GM23338 (cell line): ENCODE results near the gene HSPG2. TPM values are rescaled to one million over a fixed set of nuclear protein-coding genes. Genes with fewer than 3 reads are reported as not detected.

ENCODE experiments used
- ATAC-seq: fragments of 200-7000 bp; cut with Tn5 transposase; 3 replicates; pipeline ENCODE4 v1.9.1; 2020
- DNase-seq: peaks from one replicate; pipeline ENCODE4 v3.0.0-alpha.2; 2015; ENCODE audit warnings: low spot score
- H2AFZ ChIP-seq: fragments of 200-600 bp; sonication (generic); 2 replicates; pipeline ENCODE4 v1.8.0; 2016; ENCODE audit warnings: antibody characterized with exemption, mild to moderate bottlenecking, moderate library complexity
- H3F3A ChIP-seq: fragments of 200-600 bp; sonication (generic); replicated peaks from 2 replicates; pipeline ENCODE4 v1.8.0; 2017; ENCODE audit warnings: antibody characterized with exemption, mixed run types, low read depth
- H3K27ac ChIP-seq: fragments of 200-600 bp; sonication (generic); 2 replicates; pipeline ENCODE4 v1.6.1; 2016; ENCODE audit warnings: low read depth
- H3K27me3 ChIP-seq: fragments of 200-600 bp; sonication (generic); 2 replicates; pipeline ENCODE4 v1.8.0; 2016; ENCODE audit warnings: mild to moderate bottlenecking, mixed run types, moderate library complexity; ENCODE audit not compliant: insufficient read depth
- H3K36me3 ChIP-seq: fragments of 200-600 bp; sonication (generic); 2 replicates; pipeline ENCODE4 v1.8.0; 2016; ENCODE audit warnings: mild to moderate bottlenecking; ENCODE audit not compliant: insufficient read depth
- H3K4me1 ChIP-seq: fragments of 200-600 bp; sonication (generic); 2 replicates; pipeline ENCODE4 v1.8.0; 2016; ENCODE audit warnings: mild to moderate bottlenecking, moderate library complexity; ENCODE audit not compliant: insufficient read depth
- H3K4me2 ChIP-seq: fragments of 200-600 bp; sonication (generic); 2 replicates; pipeline ENCODE4 v1.7.1; 2017; ENCODE audit warnings: mixed run types
- H3K4me3 ChIP-seq: fragments of 200-600 bp; sonication (generic); 2 replicates; pipeline ENCODE4 v1.6.1; 2016; ENCODE audit warnings: mixed run types
- H3K79me2 ChIP-seq: fragments of 200-600 bp; sonication (generic); replicated peaks from 2 replicates; pipeline ENCODE4 v1.8.0; 2017; ENCODE audit warnings: mild to moderate bottlenecking; ENCODE audit not compliant: insufficient read depth
- H3K9me2 ChIP-seq: fragments of 200-600 bp; sonication (generic); 2 replicates; pipeline ENCODE4 v1.8.0; 2017; ENCODE audit not compliant: insufficient read depth
- H4K20me1 ChIP-seq: fragments of 200-600 bp; sonication (generic); replicated peaks from 2 replicates; pipeline ENCODE4 v1.8.0; 2017; ENCODE audit warnings: mild to moderate bottlenecking; ENCODE audit not compliant: insufficient read depth
- H3K27ac Mint-ChIP-seq: 2 replicates; pipeline ENCODE4 v1.8.0; 2020; ENCODE audit warnings: inconsistent platforms, mild to moderate bottlenecking, moderate library complexity, mixed read lengths
- H3K27me3 Mint-ChIP-seq: 3 replicates; pipeline ENCODE4 v1.8.0; 2022; ENCODE audit warnings: low read depth, mild to moderate bottlenecking, moderate library complexity, mixed read lengths, inconsistent platforms; ENCODE audit not compliant: insufficient read depth, poor library complexity
- H3K36me3 Mint-ChIP-seq: 3 replicates; pipeline ENCODE4 v1.8.0; 2021; ENCODE audit warnings: low read depth, mild to moderate bottlenecking, inconsistent platforms, moderate library complexity, mixed read lengths
- H3K4me1 Mint-ChIP-seq: 3 replicates; pipeline ENCODE4 v1.8.0; 2020; ENCODE audit warnings: mild to moderate bottlenecking, inconsistent platforms, mixed read lengths
- H3K4me3 Mint-ChIP-seq: 3 replicates; pipeline ENCODE4 v1.8.0; 2021; ENCODE audit warnings: moderate library complexity, mild to moderate bottlenecking, inconsistent platforms, mixed read lengths
- H3K9me3 Mint-ChIP-seq: 3 replicates; pipeline ENCODE4 v1.8.0; 2020; ENCODE audit warnings: moderate library complexity, mild to moderate bottlenecking, inconsistent platforms, mixed read lengths
- CREB1 ChIP-seq: fragments of 250-450 bp; sonication (Bioruptor Pico); IDR thresholded peaks from 2 replicates; pipeline ENCODE4 v1.5.0; 2020; ENCODE audit warnings: low read depth, mild to moderate bottlenecking, moderate library complexity
- ETS1 ChIP-seq: IDR thresholded peaks from 2 replicates; pipeline ENCODE4 v1.6.1; 2016; ENCODE audit warnings: antibody characterized with exemption
- EZH2 ChIP-seq: fragments of 200-600 bp; sonication (generic); IDR thresholded peaks from one replicate; pipeline ENCODE4 v1.8.0; 2017; ENCODE audit warnings: antibody characterized with exemption, mild to moderate bottlenecking, low read depth; ENCODE audit not compliant: unreplicated experiment
- EZH2phosphoT487 ChIP-seq: fragments of 200-600 bp; sonication (generic); IDR thresholded peaks from one replicate; pipeline ENCODE4 v1.8.1; 2018; ENCODE audit warnings: antibody characterized with exemption; ENCODE audit not compliant: unreplicated experiment
- JUNB ChIP-seq: IDR thresholded peaks from one replicate; pipeline ENCODE4 v1.6.1; 2016; ENCODE audit warnings: antibody characterized with exemption; ENCODE audit not compliant: unreplicated experiment
- NANOG ChIP-seq: IDR thresholded peaks from 2 replicates; pipeline ENCODE4 v1.6.1; 2016; ENCODE audit warnings: antibody characterized with exemption, borderline replicate concordance
- REST ChIP-seq: IDR thresholded peaks from one replicate; pipeline ENCODE4 v1.6.1; 2018; ENCODE audit warnings: antibody characterized with exemption; ENCODE audit not compliant: unreplicated experiment
- ZNF114 ChIP-seq: fragments of 250-450 bp; sonication (Bioruptor Pico); IDR thresholded peaks from 2 replicates; pipeline ENCODE4 v1.5.0; 2020; ENCODE audit warnings: mild to moderate bottlenecking, moderate library complexity
- ZNF331 ChIP-seq: fragments of 250-450 bp; sonication (Bioruptor Pico); IDR thresholded peaks from 2 replicates; pipeline ENCODE4 v1.5.0; 2020; ENCODE audit warnings: low read depth, mild to moderate bottlenecking, moderate library complexity
- ZNF462 ChIP-seq: fragments of 250-450 bp; sonication (Bioruptor Pico); IDR thresholded peaks from 2 replicates; pipeline ENCODE4 v1.5.0; 2020; ENCODE audit warnings: mild to moderate bottlenecking, moderate library complexity
- polyA plus RNA-seq: library from polyadenylated mRNA; unstranded; fragments of >200 nt; fragmentation: Nextera tagmentation; extraction: Ambion mirVana; gene quantifications from 2 replicates; pipeline ENCODE4 v1.2.1, GENCODE V29; 2016
- total RNA-seq: library from RNA; depleted of rRNA; stranded (reverse); fragments of >200 nt; shearing (Covaris generic); gene quantifications from 2 replicates; pipeline ENCODE4 v1.2.3, GENCODE V29; 2014

The HSPG2 gene
- total and polyA plus RNA-seq, 2 experiments from 2014 or later = 14.9 to 70.8 TPM

GRCh38 chr1:21822349-21822748 lies 114.8 kb downstream of the HSPG2 start:
- ATAC-seq (peak; percentile 87), DNase-seq (peak; percentile 74)
- Mint-ChIP-seq H3K27ac (no peak overlapping the region), H3K9me3 (no peaks in the 10 kb centered on the region; the same call in 2 of the 3 replicates), H3K4me3 (no peak overlapping the region), H3K4me1 (peaks cover 12% of the 10 kb centered on the region), H3K36me3 (peaks cover 24% of the 10 kb centered on the region), H3K27me3 (peaks cover 2% of the 10 kb centered on the region)
- peaks cover 3% of the 10 kb centered on the region; the same call in 1 of the 2 replicates for H3K4me1 ChIP-seq
- H3K27ac ChIP-seq = no peak overlapping the region
- H3K36me3 ChIP-seq = no peaks in the 10 kb centered on the region; the same call in 1 of the 2 replicates
- no peaks in the 10 kb centered on the region for H3K79me2 ChIP-seq
- no peak overlapping the region for H2AFZ ChIP-seq
- H3K27me3 ChIP-seq = no peaks in the 10 kb centered on the region
- H3K4me3 ChIP-seq = no peak overlapping the region
- H4K20me1 ChIP-seq = no peaks in the 10 kb centered on the region; the same call in 1 of the 2 replicates
- TF ChIP-seq ZNF114 (CRISPR knock-in tag) (no peak), ZNF462 (no peak), CREB1 (no peak), NANOG (no peak), ZNF331 (CRISPR knock-in tag) (no peak), EZH2 (no peak), EZH2phosphoT487 (no peak), JUNB (no peak), REST (no peak), ETS1 (no peak)
- H3K4me2 ChIP-seq = no peak overlapping the region
- H3K9me2 ChIP-seq = no peaks in the 10 kb centered on the region
- H3F3A ChIP-seq = peaks cover 4% of the 10 kb centered on the region; the same call in 1 of the 2 replicates
